CD8-positive, alpha-beta memory T cell (primary cell): ENCODE results near the gene CFAP69. TPM values are rescaled to one million over a fixed set of nuclear protein-coding genes. Genes with fewer than 3 reads are reported as not detected.
A peak's percentile ranks its signal among the peaks of the same experiment; 100 is the strongest.

Source experiments
- CTCF ChIA-PET: fragments of 350-600 bp; sonication (Branson Sonifier 250); formaldehyde crosslinking; loops from one replicate; lab custom pipeline; 2021; ENCODE audit warnings: antibody characterized with exemption; lab: Charles Lee
- POLR2A ChIA-PET: fragments of 350-600 bp; sonication (Branson Sonifier 250); formaldehyde crosslinking; loops from one replicate; lab custom pipeline; 2021; ENCODE audit warnings: antibody characterized with exemption; lab: Charles Lee
- DNase-seq, 5 donors: peaks; one replicate each; pipeline versions ENCODE4 v3.0.0 to v3.0.0-alpha.2; 2020 to 2022; ENCODE audit warnings: mixed read lengths in 1 of 5
- H3K27ac ChIP-seq: one replicate; pipeline ENCODE4 v1.7.0; 2013; ENCODE audit warnings: low read depth, mild to moderate bottlenecking, low read length, moderate library complexity
- H3K27me3 ChIP-seq: 2 replicates; pipeline ENCODE4 v1.7.0; 2013; ENCODE audit warnings: low read length, mild to moderate bottlenecking; ENCODE audit not compliant: insufficient read depth, poor library complexity, severe bottlenecking
- H3K36me3 ChIP-seq: 2 replicates; pipeline ENCODE4 v1.7.0; 2013; ENCODE audit warnings: mild to moderate bottlenecking, low read length, moderate library complexity; ENCODE audit not compliant: insufficient read depth
- H3K4me1 ChIP-seq: 2 replicates; pipeline ENCODE4 v1.7.0; 2013; ENCODE audit warnings: mild to moderate bottlenecking, low read length, moderate library complexity; ENCODE audit not compliant: insufficient read depth
- H3K4me3 ChIP-seq: 2 replicates; pipeline ENCODE4 v1.7.0; 2013; ENCODE audit warnings: mild to moderate bottlenecking, low read length
- H3K9me3 ChIP-seq: 2 replicates; pipeline ENCODE4 v1.7.0; 2013; ENCODE audit warnings: mild to moderate bottlenecking, low read length
- H3K27ac Mint-ChIP-seq, 8 donors: one replicate each; pipeline ENCODE4 v1.8.0; 2020 to 2021; ENCODE audit warnings: mixed read lengths in 8 of 8, mild to moderate bottlenecking in 6 of 8, inconsistent platforms in 3 of 8, moderate library complexity in 3 of 8
- H3K27me3 Mint-ChIP-seq, 2 donors: one replicate each; pipeline ENCODE4 v1.8.0; 2020 to 2021; ENCODE audit warnings: mixed read lengths in 2 of 2, mild to moderate bottlenecking in 1 of 2, moderate library complexity in 1 of 2
- H3K36me3 Mint-ChIP-seq, 3 donors: one replicate each; pipeline ENCODE4 v1.8.0; 2020 to 2021; ENCODE audit warnings: mixed read lengths in 3 of 3, inconsistent platforms in 1 of 3, mild to moderate bottlenecking in 1 of 3
- H3K4me1 Mint-ChIP-seq, 3 donors: one replicate each; pipeline ENCODE4 v1.8.0; 2020 to 2021; ENCODE audit warnings: mixed read lengths in 3 of 3, inconsistent platforms in 1 of 3, mild to moderate bottlenecking in 1 of 3
- H3K4me3 Mint-ChIP-seq, 7 donors: one replicate each; pipeline ENCODE4 v1.8.0; 2020 to 2021; ENCODE audit warnings: mixed read lengths in 7 of 7, mild to moderate bottlenecking in 6 of 7, moderate library complexity in 4 of 7, inconsistent platforms in 2 of 7
- H3K9me3 Mint-ChIP-seq, 5 donors: one replicate each; pipeline ENCODE4 v1.8.0; 2020 to 2022; ENCODE audit warnings: mixed read lengths in 5 of 5, mild to moderate bottlenecking in 3 of 5, moderate library complexity in 2 of 5, inconsistent platforms in 1 of 5
- polyA plus RNA-seq: library from polyadenylated mRNA; unstranded; fragments of 300-500 nt; fragmentation: Illumina TruSeq; gene quantifications from one replicate; pipeline ENCODE4 v1.2.3, GENCODE V29; 2021
- total RNA-seq, 2 experiments: library from RNA; stranded (reverse); gene quantifications; one replicate each; pipeline ENCODE4 v1.2.3, GENCODE V29; 2021

Gene CFAP69
- total and polyA plus RNA-seq, 3 experiments from 2014 or later: 0.53 to 0.81 TPM; not detected in 1

DNA sequence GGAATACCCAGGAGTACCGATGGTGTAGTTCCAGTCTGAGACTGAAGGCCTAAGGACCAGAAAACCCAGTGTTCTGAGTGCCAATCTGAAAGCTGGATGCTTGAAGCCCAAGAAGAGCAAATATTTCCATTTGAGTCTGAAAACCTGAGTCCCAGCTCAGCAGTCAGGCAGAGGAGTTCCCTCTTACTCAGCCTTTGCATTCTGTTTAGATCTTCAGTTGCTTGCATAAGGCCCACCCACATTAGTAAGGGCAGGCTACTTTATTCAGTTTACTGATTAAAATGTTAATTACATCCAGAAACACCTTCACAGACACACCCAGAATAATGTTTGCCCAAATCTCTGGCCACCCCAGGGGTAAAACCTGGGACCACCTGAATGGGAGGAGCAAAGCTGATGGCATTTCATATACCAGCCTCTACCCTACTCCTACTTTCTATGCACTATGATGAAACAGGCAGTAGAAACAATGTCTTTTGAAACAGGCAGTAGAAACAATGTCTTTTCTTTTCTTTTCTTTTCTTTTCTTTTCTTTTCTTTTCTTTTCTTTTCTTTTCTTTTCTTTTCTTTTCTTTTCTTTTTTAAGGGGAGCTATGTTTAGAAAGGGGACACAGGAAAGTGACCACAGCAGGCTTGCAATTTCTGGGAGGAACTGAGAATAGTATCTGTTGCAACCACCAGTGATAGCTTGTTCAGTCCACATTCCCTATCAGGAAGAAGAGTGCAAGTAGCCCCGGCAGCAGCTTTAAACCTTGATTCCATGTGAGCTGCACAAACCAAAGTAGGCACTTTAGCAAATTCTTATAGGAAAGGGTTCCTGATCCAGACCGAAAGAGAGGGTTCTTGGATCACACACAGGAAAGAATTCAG lies 45.5 kb downstream of the CFAP69 start:
- POLR2A ChIA-PET: no interaction called here
- Mint-ChIP-seq H3K9me3 (peaks cover 0 to 13% (median 0%) of the 10 kb centered on the region in 5 donors), H3K27me3 (peaks cover 2 to 5% of the 10 kb centered on the region in 2 donors), H3K27ac (no peak overlapping the region), H3K4me3 (no peak overlapping the region), H3K36me3 (no peaks in the 10 kb centered on the region), H3K4me1 (peaks cover 0 to 3% (median 3%) of the 10 kb centered on the region in 3 donors)
- H3K36me3 ChIP-seq: no peaks in the 10 kb centered on the region
- no peaks in the 10 kb centered on the region for H3K9me3 ChIP-seq
- DNase-seq: no peak
- H3K4me3 ChIP-seq: no peak overlapping the region
- CTCF ChIA-PET: no interaction called here
- no peaks in the 10 kb centered on the region for H3K27me3 ChIP-seq
- no peaks in the 10 kb centered on the region for H3K4me1 ChIP-seq
- no peak overlapping the region for H3K27ac ChIP-seq

DNA sequence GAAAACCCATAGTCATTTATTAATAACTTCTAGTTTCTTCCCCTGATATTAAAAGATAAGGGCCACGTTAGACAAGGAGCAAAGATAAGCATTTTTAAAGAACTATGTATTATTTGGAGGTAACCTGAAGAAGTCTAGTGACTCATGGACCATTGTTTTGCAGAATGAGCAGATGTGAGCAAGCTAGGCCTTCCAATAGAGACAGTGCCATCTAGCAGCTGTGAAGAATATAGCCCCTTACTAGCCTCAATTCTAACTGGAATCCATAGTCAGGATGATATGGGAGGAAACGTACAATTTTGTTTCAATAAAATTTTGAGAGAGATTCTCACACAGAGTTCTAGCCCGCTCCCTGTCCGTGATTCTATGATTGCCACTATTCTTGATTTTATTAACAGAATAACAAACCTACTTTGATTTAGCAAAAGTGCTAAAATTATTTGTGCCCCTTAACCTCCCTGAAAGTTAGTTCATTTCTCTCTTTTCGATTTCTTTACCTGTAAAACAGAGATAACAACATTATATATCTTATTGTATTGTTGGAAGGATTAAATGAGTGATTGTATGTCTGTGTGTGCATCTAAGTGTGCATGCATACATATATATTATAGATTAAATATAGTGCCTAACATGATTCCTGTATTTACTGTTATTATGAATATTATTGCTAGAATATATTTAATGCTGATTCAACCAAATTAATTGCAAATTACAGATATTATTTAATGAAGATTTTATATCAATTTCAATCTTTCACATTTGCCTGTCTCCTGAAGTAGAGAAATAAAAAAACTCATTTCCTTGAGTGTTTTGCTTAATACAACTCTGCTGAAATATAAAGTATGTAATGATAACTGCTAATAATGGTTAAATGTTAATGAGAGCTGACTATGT lies 53.4 kb downstream of the CFAP69 start:
- Histone ChIP-seq H3K4me1 (no peaks in the 10 kb centered on the region), H3K4me3 (no peak overlapping the region), H3K9me3 (no peaks in the 10 kb centered on the region), H3K36me3 (no peaks in the 10 kb centered on the region), H3K27me3 (no peaks in the 10 kb centered on the region), H3K27ac (no peak overlapping the region)
- no peak for DNase-seq
- ChIA-PET POLR2A (no interaction called here), CTCF (interaction anchor here (1.2 kb wide), 1 partner anchor 144 kb away, joined by 3 read pairs; the partner anchor contains the start of gene STEAP1)
- Mint-ChIP-seq H3K9me3 (peaks cover 0 to 3% (median 0%) of the 10 kb centered on the region in 5 donors), H3K27me3 (peaks cover 12% of the 10 kb centered on the region in 2 donors), H3K36me3 (no peaks in the 10 kb centered on the region), H3K27ac (no peak overlapping the region), H3K4me1 (no peaks in the 10 kb centered on the region), H3K4me3 (no peak overlapping the region)

DNA sequence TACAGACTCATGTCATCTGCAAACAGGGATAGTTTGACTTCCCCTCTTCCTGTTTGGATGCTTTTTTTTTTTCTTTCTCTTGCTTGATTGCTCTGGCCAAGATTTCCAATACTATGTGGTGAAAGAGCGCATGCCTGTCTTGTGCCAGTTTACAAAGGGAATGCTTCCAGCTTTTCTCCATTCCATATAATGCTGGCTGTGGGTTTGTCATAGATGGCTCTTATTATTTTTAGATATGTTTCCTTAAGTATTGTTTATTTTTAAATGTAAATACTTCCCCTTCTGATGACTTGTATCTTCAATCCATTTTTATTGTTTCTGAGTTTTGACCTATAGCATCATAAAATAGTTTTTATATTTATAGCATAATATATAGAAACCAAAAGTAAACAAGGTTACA lies 58.3 kb downstream of the CFAP69 start:
- Mint-ChIP-seq H3K9me3 (no peaks in the 10 kb centered on the region), H3K4me1 (no peaks in the 10 kb centered on the region), H3K4me3 (no peak overlapping the region), H3K27me3 (peaks cover 0 to 9% of the 10 kb centered on the region in 2 donors), H3K36me3 (no peaks in the 10 kb centered on the region), H3K27ac (no peak overlapping the region)
- POLR2A ChIA-PET: no interaction called here
- no peaks in the 10 kb centered on the region for H3K9me3 ChIP-seq
- DNase-seq: no peak
- no peaks in the 10 kb centered on the region for H3K27me3 ChIP-seq
- H3K4me1 ChIP-seq: no peaks in the 10 kb centered on the region
- no peak overlapping the region for H3K27ac ChIP-seq
- CTCF ChIA-PET: no interaction called here
- no peak overlapping the region for H3K4me3 ChIP-seq
- H3K36me3 ChIP-seq: no peaks in the 10 kb centered on the region

DNA sequence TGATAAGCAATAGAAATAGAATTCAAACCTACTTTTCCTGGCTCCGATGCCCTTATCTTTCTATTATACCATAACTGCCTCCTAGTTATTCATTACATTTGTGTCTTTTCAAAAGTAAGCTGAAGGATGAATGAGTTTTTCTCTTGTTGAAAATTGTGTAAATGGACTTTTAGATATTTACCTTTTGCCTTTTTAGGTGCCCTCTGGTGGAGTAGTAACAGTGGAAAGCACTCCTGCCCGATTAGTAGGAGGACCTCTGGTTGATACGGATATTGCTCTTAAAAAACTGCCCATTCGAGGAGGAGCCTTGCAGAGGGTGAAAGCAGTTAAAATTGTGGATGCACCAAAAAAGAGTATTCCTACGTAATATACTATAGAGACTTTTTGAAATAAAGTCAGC lies 64.9 kb downstream of the CFAP69 start:
- H3K27me3 ChIP-seq: no peaks in the 10 kb centered on the region
- POLR2A ChIA-PET: no interaction called here
- no peaks in the 10 kb centered on the region for H3K9me3 ChIP-seq
- H3K27ac Mint-ChIP-seq: no peak overlapping the region
- H3K9me3 Mint-ChIP-seq: no peaks in the 10 kb centered on the region
- no peaks in the 10 kb centered on the region for H3K36me3 ChIP-seq
- H3K4me1 Mint-ChIP-seq: no peaks in the 10 kb centered on the region
- H3K4me3 ChIP-seq: no peak overlapping the region
- no peak overlapping the region for H3K4me3 Mint-ChIP-seq
- DNase-seq: no peak
- peaks cover 5 to 11% of the 10 kb centered on the region in 2 donors for H3K27me3 Mint-ChIP-seq
- no peak overlapping the region for H3K27ac ChIP-seq
- CTCF ChIA-PET: no interaction called here
- H3K36me3 Mint-ChIP-seq: no peaks in the 10 kb centered on the region
- H3K4me1 ChIP-seq: no peaks in the 10 kb centered on the region

DNA sequence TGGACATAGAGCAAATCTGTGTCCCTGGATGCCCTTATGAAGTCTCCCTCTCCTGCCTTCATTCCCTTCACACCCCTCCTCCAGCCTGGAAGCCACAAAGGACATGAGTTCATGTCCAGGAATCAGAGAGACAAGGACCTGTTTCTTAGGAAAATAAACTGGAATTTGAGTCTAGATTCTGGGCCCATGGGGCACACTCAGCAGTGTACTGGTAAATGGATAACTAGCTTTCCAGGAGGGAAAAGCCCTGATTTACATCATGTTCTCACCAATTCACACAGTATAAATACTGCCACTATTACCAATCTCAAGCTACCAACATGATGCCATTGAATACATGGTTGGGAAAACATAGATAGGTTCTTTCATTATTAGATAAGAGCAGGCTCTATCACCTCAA lies 66.2 kb downstream of the CFAP69 start:
- DNase-seq: no peak
- no peaks in the 10 kb centered on the region for H3K36me3 ChIP-seq
- H3K4me1 Mint-ChIP-seq: no peaks in the 10 kb centered on the region
- H3K4me3 ChIP-seq: no peak overlapping the region
- H3K27me3 Mint-ChIP-seq: peaks cover 9 to 20% of the 10 kb centered on the region in 2 donors
- no peaks in the 10 kb centered on the region for H3K27me3 ChIP-seq
- H3K27ac Mint-ChIP-seq: no peak overlapping the region
- no peaks in the 10 kb centered on the region for H3K4me1 ChIP-seq
- ChIA-PET CTCF (interaction anchor here (2.3 kb wide), 1 partner anchor 116 kb away, joined by 10 read pairs; no protein-coding TSS in a partner anchor), POLR2A (no interaction called here)
- no peak overlapping the region for H3K27ac ChIP-seq
- H3K9me3 Mint-ChIP-seq: no peaks in the 10 kb centered on the region
- no peak overlapping the region for H3K4me3 Mint-ChIP-seq
- H3K36me3 Mint-ChIP-seq: no peaks in the 10 kb centered on the region
- H3K9me3 ChIP-seq: no peaks in the 10 kb centered on the region

DNA sequence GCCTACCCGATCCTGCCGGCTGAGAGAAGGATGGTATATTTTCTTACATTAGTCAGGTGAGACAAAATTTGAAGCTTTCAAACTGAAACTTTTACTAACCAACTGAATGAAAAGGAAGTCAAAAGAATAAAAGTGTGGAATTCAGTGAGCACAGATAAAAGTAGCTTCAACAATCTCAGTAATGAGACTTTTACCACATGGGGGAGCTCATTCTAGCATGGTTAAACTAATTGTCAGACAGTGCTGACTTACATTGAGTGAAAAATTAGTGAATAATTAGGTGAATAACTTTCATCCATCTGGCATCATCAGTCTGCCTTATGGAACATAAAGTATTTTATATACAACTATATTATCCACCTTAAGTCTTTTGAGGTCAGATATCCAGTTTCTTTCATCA lies 67.8 kb downstream of the CFAP69 start:
- CTCF ChIA-PET: interaction anchor here (2.3 kb wide), 1 partner anchor 115 kb away, joined by 10 read pairs; no protein-coding TSS in a partner anchor
- POLR2A ChIA-PET: no interaction called here
- Mint-ChIP-seq H3K4me3 (no peak overlapping the region), H3K9me3 (no peaks in the 10 kb centered on the region), H3K4me1 (no peaks in the 10 kb centered on the region), H3K36me3 (no peaks in the 10 kb centered on the region), H3K27ac (no peak overlapping the region), H3K27me3 (peaks cover 9 to 31% of the 10 kb centered on the region in 2 donors)
- no peak for DNase-seq
- Histone ChIP-seq H3K27ac (no peak overlapping the region), H3K9me3 (no peaks in the 10 kb centered on the region), H3K36me3 (no peaks in the 10 kb centered on the region), H3K4me1 (no peaks in the 10 kb centered on the region), H3K4me3 (no peak overlapping the region), H3K27me3 (no peaks in the 10 kb centered on the region)

DNA sequence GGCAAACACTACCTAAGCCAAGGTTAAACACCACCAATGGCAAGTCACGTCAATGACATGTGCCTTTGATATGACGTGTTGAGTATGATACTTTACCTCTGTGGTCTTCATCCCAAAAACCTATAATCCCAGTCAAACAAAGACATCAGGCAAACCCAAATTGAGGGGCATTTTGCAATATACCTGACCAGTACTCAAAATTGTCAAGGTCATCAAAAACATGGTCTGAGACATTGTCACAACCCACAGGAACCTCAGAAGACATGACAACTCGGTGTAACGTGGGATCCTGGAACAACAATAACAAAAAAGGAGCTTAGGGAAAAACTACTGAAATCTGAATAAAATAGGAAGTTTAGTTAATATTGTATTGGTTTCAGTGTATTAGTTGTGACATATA lies 68.9 kb downstream of the CFAP69 start:
- H3K4me3 Mint-ChIP-seq: no peak overlapping the region
- H3K4me1 ChIP-seq: no peaks in the 10 kb centered on the region
- peaks cover 11 to 38% of the 10 kb centered on the region in 2 donors for H3K27me3 Mint-ChIP-seq
- no peak overlapping the region for H3K4me3 ChIP-seq
- no peaks in the 10 kb centered on the region for H3K9me3 Mint-ChIP-seq
- no peaks in the 10 kb centered on the region for H3K36me3 Mint-ChIP-seq
- no peaks in the 10 kb centered on the region for H3K36me3 ChIP-seq
- H3K27ac Mint-ChIP-seq: no peak overlapping the region
- no peaks in the 10 kb centered on the region for H3K27me3 ChIP-seq
- H3K9me3 ChIP-seq: no peaks in the 10 kb centered on the region
- DNase-seq: no peak
- no peak overlapping the region for H3K27ac ChIP-seq
- POLR2A ChIA-PET: no interaction called here
- H3K4me1 Mint-ChIP-seq: no peaks in the 10 kb centered on the region
- CTCF ChIA-PET: no interaction called here

DNA sequence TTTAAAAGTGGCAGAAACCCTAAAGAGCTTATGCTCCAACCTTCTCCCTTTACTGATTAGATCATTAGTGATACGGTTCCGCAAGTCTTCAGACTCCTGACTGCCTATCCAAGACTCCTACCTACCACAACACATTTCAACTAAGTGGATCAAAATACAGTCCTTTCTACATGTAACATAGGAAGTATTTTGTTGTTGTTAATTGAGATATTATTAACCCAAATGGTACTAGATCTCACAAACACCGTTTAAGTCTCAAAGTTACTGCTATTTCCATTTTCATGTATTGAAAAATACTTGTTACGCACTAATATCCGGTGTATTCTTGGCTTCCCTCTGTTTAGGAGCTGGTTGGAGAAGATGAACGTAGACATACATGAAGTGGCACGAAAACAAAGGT lies 75.0 kb downstream of the CFAP69 start:
- H3K27me3 Mint-ChIP-seq: peaks cover 31 to 70% of the 10 kb centered on the region in 2 donors
- ChIA-PET POLR2A (no interaction called here), CTCF (no interaction called here)
- H3K4me3 Mint-ChIP-seq: peak overlapping the region in 1 of 7 donors; percentile 1
- peaks cover 5 to 14% (median 12%) of the 10 kb centered on the region in 3 donors for H3K4me1 Mint-ChIP-seq
- H3K36me3 ChIP-seq: no peaks in the 10 kb centered on the region
- no peak overlapping the region for H3K27ac ChIP-seq
- H3K27ac Mint-ChIP-seq: peak overlapping the region in 1 of 8 donors; percentile 17
- no peaks in the 10 kb centered on the region for H3K4me1 ChIP-seq
- H3K9me3 ChIP-seq: no peaks in the 10 kb centered on the region
- H3K9me3 Mint-ChIP-seq: no peaks in the 10 kb centered on the region
- no peak overlapping the region for H3K4me3 ChIP-seq
- H3K36me3 Mint-ChIP-seq: no peaks in the 10 kb centered on the region
- DNase-seq: no peak
- peaks cover 28% of the 10 kb centered on the region for H3K27me3 ChIP-seq
